DLD1 (cell line): ENCODE results near the gene GRAMD4.
"Not testable (repeated sequence)": the region's sequence is repeated elsewhere in the genome, so short reads cannot be mapped to it uniquely, and the experiment has no call there.

Source experiments
- in situ Hi-C: cut with HindIII; loops from 2 replicates; pipeline ENCODE4 v1.10.0; 2017; ENCODE audit warnings: low sequenced_read_pairs

GRAMD4 gene

GRCh38 chr22:46634973-46635685 lies 14.9 kb downstream of the GRAMD4 start:
- in situ Hi-C loops, result not testable (repeated sequence)

GRCh38 chr22:46635756-46636155 lies 15.6 kb downstream of the GRAMD4 start:
- in situ Hi-C loops, result no loop called here

- in situ Hi-C loops, result no loop called here
Observed at GRCh38 chr22:46636221-46637002, 16.2 kb downstream of the GRAMD4 start.

- in situ Hi-C loops, result no loop called here
Observed at GRCh38 chr22:46637711-46638600, 17.8 kb downstream of the GRAMD4 start.

DNA sequence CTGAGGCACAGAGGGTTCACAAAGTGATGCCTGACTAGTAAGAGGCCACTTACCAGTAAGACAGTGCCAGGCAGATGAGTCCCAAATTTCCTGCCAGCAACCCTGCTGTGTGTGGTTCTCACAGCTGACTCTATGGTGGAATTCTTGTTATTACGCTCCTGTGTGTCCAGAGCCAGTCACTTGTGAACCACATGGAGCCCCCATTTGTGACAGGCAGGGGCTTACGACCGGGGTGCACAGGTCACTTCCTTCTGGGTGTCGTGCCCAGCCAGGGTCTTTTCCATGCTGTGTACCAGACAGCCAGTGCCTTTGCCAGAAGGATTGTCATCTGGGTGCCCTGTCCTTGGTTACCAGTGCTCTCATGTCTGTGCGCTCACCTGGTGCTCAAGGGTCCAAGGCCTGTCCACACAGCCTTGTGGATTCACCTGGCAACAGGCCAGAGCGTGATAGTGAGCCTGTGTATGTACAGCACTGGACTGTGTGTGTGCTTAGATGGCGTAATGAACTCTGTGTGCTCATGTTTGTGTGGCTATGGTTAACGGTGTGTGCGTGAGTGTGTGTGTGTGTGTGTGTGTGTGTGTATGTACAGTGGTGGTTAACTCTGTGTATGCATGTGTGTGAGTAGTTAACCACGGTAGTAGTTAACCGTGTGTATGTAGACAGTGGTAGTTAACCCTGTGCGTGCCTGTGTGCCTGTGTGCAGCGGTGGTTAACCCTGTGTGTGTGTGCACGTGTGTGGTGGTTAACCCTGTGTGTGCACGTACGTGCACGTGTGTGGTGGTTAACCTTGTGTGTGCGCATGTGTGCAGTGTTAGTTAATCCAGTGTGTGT lies 18.6 kb downstream of the GRAMD4 start:
- in situ Hi-C loops, result no loop called here

GRCh38 chr22:46639843-46640242 lies 19.7 kb downstream of the GRAMD4 start:
- in situ Hi-C loops, result no loop called here

DNA sequence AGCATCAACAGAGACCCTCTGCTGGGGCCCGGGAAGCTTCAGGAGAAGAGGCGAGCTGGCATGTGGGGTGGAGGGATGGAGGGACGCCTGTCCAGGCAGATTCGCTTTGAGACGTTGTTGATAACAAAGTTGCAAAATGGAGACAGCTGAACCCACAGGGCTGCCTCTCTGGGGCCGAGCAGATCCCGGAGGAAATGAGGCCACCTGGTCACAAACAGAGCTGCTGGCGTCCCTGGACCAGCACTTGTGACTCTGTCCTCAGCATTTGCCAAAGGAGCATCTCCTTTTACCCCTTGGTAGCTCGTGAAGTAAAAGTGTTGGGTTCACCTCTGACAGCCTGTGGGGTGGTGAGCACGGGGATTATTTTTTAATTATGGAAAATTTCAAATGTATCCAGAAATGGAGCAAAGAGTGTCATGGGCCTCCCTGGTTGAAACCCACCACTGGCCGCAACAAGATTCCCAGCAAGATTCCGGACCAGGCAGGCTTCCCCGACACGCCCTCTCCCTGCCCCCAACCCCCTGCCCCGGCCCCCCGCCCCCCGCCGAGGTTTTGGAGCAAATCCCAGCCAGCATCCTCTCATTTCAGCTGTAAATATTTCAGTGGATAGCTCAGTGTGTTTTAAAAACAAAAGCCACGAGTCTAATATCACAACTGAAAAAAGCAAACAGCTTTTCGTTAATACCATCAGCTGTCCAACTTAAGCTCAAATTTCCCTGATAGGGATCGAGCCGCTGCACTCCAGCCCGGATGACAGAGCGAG lies 20.3 kb downstream of the GRAMD4 start:
- in situ Hi-C loops, result no loop called here

DNA sequence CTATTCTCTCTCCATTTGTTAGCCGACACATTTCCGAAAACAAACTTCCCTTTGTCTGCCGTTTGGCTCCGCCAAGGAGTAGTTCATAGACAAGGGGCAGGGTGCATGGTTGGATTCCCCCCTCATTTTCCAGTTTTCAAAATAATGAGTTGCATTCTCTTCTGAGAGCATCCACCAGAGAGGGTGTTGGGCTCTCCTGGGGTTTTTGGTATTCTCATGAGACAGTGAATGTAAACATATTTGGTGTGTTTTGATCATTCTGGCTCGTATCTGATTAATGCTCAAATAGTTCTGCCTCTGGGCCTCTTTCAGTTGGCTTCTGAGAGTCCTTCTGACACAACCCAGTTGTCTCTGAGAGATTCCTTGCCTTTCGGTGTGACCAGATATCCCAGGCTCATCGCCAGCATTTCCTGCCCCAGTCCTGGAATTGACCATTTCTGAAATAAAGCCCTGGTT lies 21.7 kb downstream of the GRAMD4 start:
- in situ Hi-C loops, result no loop called here

DNA sequence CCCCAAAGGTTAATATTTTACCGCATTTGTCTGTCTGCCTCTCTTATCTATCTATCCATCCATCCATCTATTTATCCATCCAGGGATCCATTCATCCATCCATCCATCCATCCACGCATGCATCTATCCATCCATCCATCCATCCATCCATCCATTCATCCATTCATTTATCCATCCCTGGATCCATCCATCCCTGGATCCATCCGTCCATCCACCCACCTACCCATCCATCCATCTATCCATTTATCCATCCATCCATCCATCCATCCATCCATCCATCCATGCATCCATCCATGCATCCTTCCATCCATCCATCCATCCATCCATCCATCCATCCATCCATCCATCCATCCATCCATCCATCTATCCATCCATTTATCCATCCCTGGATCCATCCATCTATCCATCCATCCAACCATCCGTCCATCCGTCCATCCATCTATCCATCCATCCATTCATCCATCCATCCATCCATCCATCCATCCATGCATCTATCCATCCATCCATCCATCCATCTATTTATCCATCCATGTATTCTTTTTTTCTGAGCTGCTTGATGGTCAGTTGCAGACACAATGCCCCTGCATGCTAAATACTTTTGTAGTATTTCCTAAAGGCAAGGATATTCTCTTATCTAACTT lies 22.8 kb downstream of the GRAMD4 start:
- in situ Hi-C loops, result not testable (repeated sequence)

- in situ Hi-C loops, result no loop called here
Observed at GRCh38 chr22:46646531-46647215, 26.5 kb downstream of the GRAMD4 start.

- in situ Hi-C loops, result not testable (repeated sequence)
Observed at GRCh38 chr22:46648225-46648820, 28.1 kb downstream of the GRAMD4 start.

DNA sequence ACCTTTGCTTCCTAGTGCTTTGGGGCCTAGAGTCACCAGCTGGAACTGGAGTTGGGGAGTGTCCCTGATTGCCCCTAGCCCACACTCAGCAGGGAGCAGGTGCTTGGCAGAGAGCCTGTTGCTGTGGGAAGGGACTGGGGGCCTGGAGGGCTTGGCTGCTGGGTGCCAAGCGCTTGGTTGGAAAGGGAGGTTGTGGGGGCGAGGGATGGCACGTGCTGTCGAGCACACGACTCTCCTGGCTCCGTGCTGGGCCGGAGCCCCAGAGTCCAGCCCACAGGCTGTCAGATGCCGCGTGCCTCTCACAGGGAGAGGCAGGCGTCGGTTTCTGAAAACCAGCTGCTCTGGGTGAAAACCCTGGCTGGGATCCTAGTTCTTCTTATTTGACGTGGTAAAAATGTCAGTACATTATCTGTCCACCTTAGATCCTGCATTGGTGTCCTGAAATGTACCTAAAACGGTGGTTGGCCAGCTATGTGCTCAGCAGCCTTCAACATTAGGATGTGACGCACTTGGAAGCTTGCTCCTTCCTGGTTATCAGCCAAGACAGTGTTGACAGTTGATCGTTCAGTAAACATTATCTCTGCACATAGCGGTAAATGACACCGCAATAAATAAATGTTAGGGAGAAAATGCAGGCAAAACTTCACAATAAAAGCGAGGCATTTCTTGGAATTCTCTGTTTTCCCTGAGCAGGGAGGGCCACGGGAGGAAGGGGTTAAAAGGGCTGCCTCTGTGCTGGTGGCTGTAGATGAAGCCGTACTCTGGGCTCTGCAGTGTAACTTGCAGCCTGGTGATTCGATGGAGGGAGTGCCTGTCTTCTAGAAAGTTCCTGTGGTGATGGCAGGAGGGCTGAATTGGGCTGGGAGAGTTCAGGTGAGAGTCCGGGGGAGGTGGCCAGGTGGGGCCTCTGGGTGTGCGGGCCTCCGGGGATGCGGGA lies 29.2 kb downstream of the GRAMD4 start:
- in situ Hi-C loops, result no loop called here

DNA sequence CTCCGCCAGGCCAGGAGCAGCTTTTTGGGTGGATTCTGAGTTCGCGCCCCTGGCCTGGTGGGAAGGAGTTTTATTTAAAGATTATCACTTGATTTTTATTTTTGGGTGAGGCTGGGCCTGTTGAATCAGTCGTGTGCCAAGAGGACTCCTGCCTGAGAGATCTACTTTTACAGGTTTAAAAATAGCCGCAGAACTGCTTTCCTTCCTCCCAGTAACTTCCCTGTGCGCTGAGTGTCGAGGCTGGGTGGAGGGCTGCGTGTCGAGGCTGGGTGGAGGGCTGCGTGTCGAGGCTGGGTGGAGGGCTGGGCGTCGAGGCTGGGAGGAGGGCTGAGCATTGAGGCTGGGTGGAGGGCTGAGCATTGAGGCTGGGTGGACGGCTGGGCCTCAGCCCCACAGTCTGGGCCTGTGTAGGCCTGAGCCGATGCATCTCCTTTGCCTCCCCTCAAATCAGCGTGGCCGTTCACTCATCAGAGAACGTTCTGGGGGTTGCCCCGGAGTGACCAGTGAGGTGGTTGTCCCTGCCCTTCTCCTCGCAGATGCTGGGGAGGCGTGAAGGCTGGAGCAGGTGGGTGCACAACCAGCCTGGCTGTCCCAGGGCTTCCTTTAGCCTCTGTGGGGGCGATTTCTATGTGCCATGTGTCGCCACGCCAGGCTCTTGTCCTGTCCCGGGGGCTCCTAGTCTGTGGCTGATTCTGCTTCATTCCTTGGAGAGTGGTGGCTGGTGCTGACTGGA lies 30.1 kb downstream of the GRAMD4 start:
- in situ Hi-C loops, result no loop called here

GRCh38 chr22:46651316-46651715 lies 31.1 kb downstream of the GRAMD4 start:
- in situ Hi-C loops, result no loop called here

DNA sequence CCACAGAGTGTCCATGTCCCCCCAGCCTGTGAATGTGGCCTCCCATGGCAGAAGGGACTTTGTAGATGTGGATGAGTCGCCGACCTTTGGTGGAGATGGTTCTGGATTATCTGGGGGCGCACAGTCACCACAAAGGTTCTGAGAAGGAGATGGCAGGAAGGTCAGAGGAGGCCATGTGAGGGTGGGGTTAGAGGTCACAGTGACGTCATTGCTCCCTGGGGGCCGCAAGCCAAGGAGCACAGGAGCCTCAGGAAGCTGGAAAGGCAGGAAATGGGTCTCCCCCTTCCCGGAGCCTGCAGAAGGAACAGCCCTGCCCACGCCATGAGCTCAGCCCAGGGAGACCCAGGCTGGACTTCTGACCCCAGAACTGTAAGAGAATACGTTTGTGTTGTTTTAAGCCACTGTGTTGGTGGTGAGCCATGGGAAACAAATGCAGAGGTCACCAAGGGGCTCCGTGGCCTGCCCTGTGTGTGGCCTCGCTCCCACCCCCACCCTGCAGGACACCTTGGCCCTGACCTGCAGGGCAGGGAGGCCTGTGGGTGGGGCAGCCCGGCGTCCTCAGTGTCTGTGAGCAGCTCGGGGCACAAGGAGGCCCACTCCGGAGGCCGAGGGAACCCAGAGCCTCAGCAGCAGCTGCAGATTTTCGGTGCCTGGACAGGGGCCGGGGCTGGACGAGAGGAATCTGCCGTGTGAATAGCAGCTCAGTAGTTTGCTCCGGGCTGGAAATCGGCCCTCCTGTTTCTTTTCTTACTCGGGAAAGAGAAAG lies 32.1 kb downstream of the GRAMD4 start:
- in situ Hi-C loops, result no loop called here

DNA sequence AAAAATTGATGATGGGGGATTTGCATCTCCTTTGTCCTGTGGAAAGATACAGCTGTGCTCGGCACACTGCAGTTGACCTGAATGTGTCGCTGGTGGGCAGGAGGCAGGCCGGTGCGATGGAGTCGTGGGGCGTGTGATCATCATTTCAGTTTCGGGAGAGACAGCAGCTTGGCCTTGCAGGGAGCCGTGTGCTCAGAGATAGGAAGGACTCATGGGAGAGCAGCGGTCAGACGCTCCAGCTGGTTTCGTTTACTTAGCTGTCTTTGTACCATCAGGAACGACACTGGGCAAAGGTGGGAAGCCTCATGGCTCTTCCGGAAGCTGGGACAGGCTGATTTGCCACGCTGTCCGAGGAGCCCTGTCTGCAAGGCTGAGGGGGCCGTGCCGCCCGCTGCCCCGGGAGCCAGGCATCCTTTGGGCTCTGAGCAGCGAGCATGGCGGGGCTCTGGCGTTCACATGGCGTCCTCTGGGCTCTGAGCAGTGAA lies 32.7 kb downstream of the GRAMD4 start:
- in situ Hi-C loops, result no loop called here
